ENCODE measurements around the gene SLC34A3.

The SLC34A3 gene

GRCh38 chr9:137230705-137231371 is at the start of gene SLC34A3:
SLC34A3 (plus strand) TSS chr9:137230901; CDS start chr9:137231703, 802 bp downstream.
- no peak for DNase-seq

- no peak for DNase-seq
Observed at GRCh38 chr9:137181680-137182079, 49.0 kb upstream of the SLC34A3 start.

GRCh38 chr9:137182836-137183235 is 47.9 kb upstream of the SLC34A3 start:
- no peak for DNase-seq

GRCh38 chr9:137183980-137184595 is 46.6 kb upstream of the SLC34A3 start:
- no peak for DNase-seq

GRCh38 chr9:137184881-137185660 is 45.6 kb upstream of the SLC34A3 start:
- no peak for DNase-seq

GRCh38 chr9:137185921-137186320 is 44.8 kb upstream of the SLC34A3 start:
- DNase-seq = no peak

GRCh38 chr9:137186385-137186784 is 44.3 kb upstream of the SLC34A3 start:
- DNase-seq = no peak

GRCh38 chr9:137187386-137187785 is 43.3 kb upstream of the SLC34A3 start:
- DNase-seq = no peak

GRCh38 chr9:137188086-137188489 is 42.6 kb upstream of the SLC34A3 start:
- DNase-seq = no peak

- DNase-seq = peak; percentile 87 to 95
Observed at GRCh38 chr9:137188490-137189296, 42.0 kb upstream of the SLC34A3 start, which contains the start of the genes ANAPC2 and SSNA1. ANAPC2 (minus strand) TSS chr9:137188560; CDS start chr9:137188532, 28 bp downstream. SSNA1 (plus strand) TSS chr9:137188676; CDS start chr9:137188727, 51 bp downstream.

GRCh38 chr9:137189297-137190295 is 41.1 kb upstream of the SLC34A3 start:
- no peak for DNase-seq

- DNase-seq = no peak
Observed at GRCh38 chr9:137190315-137190856, 40.3 kb upstream of the SLC34A3 start.

GRCh38 chr9:137191245-137191644 is 39.5 kb upstream of the SLC34A3 start:
- DNase-seq = no peak

- DNase-seq = no peak
Observed at GRCh38 chr9:137191691-137192447, 38.8 kb upstream of the SLC34A3 start.

GRCh38 chr9:137192448-137192780 is 38.3 kb upstream of the SLC34A3 start:
- DNase-seq = no peak

GRCh38 chr9:137192859-137193258 is 37.8 kb upstream of the SLC34A3 start:
- DNase-seq = no peak

GRCh38 chr9:137193771-137194170 is 36.9 kb upstream of the SLC34A3 start:
- DNase-seq = no peak

GRCh38 chr9:137194388-137194787 is 36.3 kb upstream of the SLC34A3 start:
- DNase-seq = no peak

GRCh38 chr9:137194909-137195308 is 35.8 kb upstream of the SLC34A3 start:
- no peak for DNase-seq

GRCh38 chr9:137195525-137196220 is 35.0 kb upstream of the SLC34A3 start:
- no peak for DNase-seq
